Osteoblast (primary cell): ENCODE measurements around the gene EVI2B. TPM values are rescaled to one million over a fixed set of nuclear protein-coding genes. Genes with fewer than 3 reads are reported as not detected.

Experiments
- DNase-seq: peaks from one replicate; pipeline ENCODE4 v3.0.0; 2011; ENCODE audit warnings: low spot score, mixed read lengths; ENCODE audit not compliant: insufficient read length; ENCODE audit errors: missing footprints
- H2AFZ ChIP-seq: 2 replicates; pipeline ENCODE4 v1.6.0; 2011; ENCODE audit warnings: mild to moderate bottlenecking, low read length
- H3K27ac ChIP-seq: 2 replicates; pipeline ENCODE4 v1.5.1; 2011; ENCODE audit warnings: mild to moderate bottlenecking, low read depth, low read length, moderate library complexity
- H3K27me3 ChIP-seq: 2 replicates; pipeline ENCODE4 v1.6.0; 2012; ENCODE audit warnings: mild to moderate bottlenecking, control low read depth, inconsistent platforms, low read length, moderate library complexity; ENCODE audit not compliant: insufficient read depth
- H3K36me3 ChIP-seq: 2 replicates; pipeline ENCODE4 v1.5.1; 2011; ENCODE audit warnings: mild to moderate bottlenecking, low read length, control low read depth, moderate library complexity; ENCODE audit not compliant: insufficient read depth
- H3K4me1 ChIP-seq: 2 replicates; pipeline ENCODE4 v1.5.1; 2011; ENCODE audit warnings: mild to moderate bottlenecking, low read length, control low read depth, moderate library complexity; ENCODE audit not compliant: insufficient read depth
- H3K4me2 ChIP-seq: 2 replicates; pipeline ENCODE4 v1.6.0; 2011; ENCODE audit warnings: mild to moderate bottlenecking, low read length; ENCODE audit not compliant: insufficient read depth
- H3K4me3 ChIP-seq: fragments of 200-600 bp; sonication (generic); 3 replicates; pipeline ENCODE4 v1.5.1; 2012; ENCODE audit warnings: mild to moderate bottlenecking, low read length, inconsistent platforms; ENCODE audit not compliant: insufficient read depth
- H3K79me2 ChIP-seq: 2 replicates; pipeline ENCODE4 v1.6.0; 2012; ENCODE audit warnings: mild to moderate bottlenecking, low read length, control low read depth, inconsistent platforms; ENCODE audit not compliant: insufficient read depth
- H3K9me3 ChIP-seq: 2 replicates; pipeline ENCODE4 v1.5.1; 2011; ENCODE audit warnings: low read depth, low read length, control low read depth
- H4K20me1 ChIP-seq: 2 replicates; pipeline ENCODE4 v1.6.0; 2012; ENCODE audit warnings: mild to moderate bottlenecking, low read length, control low read depth; ENCODE audit not compliant: insufficient read depth
- CTCF ChIP-seq: IDR thresholded peaks from 2 replicates; pipeline ENCODE4 v1.5.1; 2011; ENCODE audit warnings: mild to moderate bottlenecking, low read depth, low read length, moderate library complexity; ENCODE audit errors: extremely low read depth
- total RNA-seq: library from RNA; depleted of rRNA; stranded (reverse); fragments of >200 nt; gene quantifications from 2 replicates; pipeline ENCODE4 v1.2.3, GENCODE V29; 2012

Gene EVI2B
- total RNA-seq, 1 donor = 4.0 TPM

- H4K20me1 ChIP-seq = no peaks in the 10 kb centered on the region
- no peaks in the 10 kb centered on the region for H3K9me3 ChIP-seq
- H3K27ac ChIP-seq = no peak overlapping the region
- H3K4me2 ChIP-seq = no peak overlapping the region
- H3K79me2 ChIP-seq = peaks cover 27% of the 10 kb centered on the region
- H3K4me1 ChIP-seq = peaks cover 6% of the 10 kb centered on the region
- peaks cover 2% of the 10 kb centered on the region for H3K36me3 ChIP-seq
- H3K4me3 ChIP-seq = no peak overlapping the region
- TF ChIP-seq CTCF = no peak
- no peak overlapping the region for H2AFZ ChIP-seq
- no peak for DNase-seq
- no peaks in the 10 kb centered on the region for H3K27me3 ChIP-seq
Measured at GRCh38 chr17:31308372-31309334, 5.2 kb downstream of the EVI2B start.

GRCh38 chr17:31307640-31308039 lies 6.2 kb downstream of the EVI2B start:
- Histone ChIP-seq H3K4me2 (no peak overlapping the region), H3K4me3 (no peak overlapping the region), H3K79me2 (peaks cover 27% of the 10 kb centered on the region), H3K9me3 (no peaks in the 10 kb centered on the region), H3K36me3 (peaks cover 2% of the 10 kb centered on the region), H3K27ac (no peak overlapping the region), H4K20me1 (no peaks in the 10 kb centered on the region), H2AFZ (no peak overlapping the region), H3K27me3 (no peaks in the 10 kb centered on the region), H3K4me1 (no peaks in the 10 kb centered on the region)
- TF ChIP-seq CTCF = no peak
- DNase-seq = no peak

- no peak overlapping the region for H3K4me2 ChIP-seq
- H2AFZ ChIP-seq = no peak overlapping the region
- H3K79me2 ChIP-seq = peaks cover 6% of the 10 kb centered on the region
- H3K27ac ChIP-seq = no peak overlapping the region
- no peaks in the 10 kb centered on the region for H3K9me3 ChIP-seq
- H3K36me3 ChIP-seq = no peaks in the 10 kb centered on the region
- H3K4me1 ChIP-seq = no peaks in the 10 kb centered on the region
- DNase-seq = no peak
- TF ChIP-seq CTCF = no peak
- H3K4me3 ChIP-seq = no peak overlapping the region
- no peaks in the 10 kb centered on the region for H4K20me1 ChIP-seq
- no peaks in the 10 kb centered on the region for H3K27me3 ChIP-seq
Measured at GRCh38 chr17:31299624-31300023, 14.2 kb downstream of the EVI2B start.

GRCh38 chr17:31297090-31297489 lies 16.8 kb downstream of the EVI2B start, which contains the start of gene OMG:
TSS of gene OMG (minus strand) at chr17:31297239. CDS start at chr17:31296331, 908 bp downstream.
- Histone ChIP-seq H3K36me3 (no peaks in the 10 kb centered on the region), H3K4me3 (no peak within 1 kb of the TSS), H3K9me3 (no peaks in the 10 kb centered on the region), H4K20me1 (no peaks in the 10 kb centered on the region), H3K79me2 (peaks cover 3% of the 10 kb centered on the region), H3K4me1 (no peaks in the 10 kb centered on the region), H3K4me2 (no peak within 1 kb of the TSS), H3K27ac (no peak within 1 kb of the TSS), H2AFZ (no peak within 1 kb of the TSS), H3K27me3 (no peaks in the 10 kb centered on the region)
- no peak for DNase-seq
- no peak for TF ChIP-seq CTCF
